T47D (cell line): Measurements from ENCODE around the gene CAMK2D.
A peak's percentile ranks its signal among the peaks of the same experiment; 100 is the strongest.

Experiments used
- DNase-seq, 2 experiments: peaks; one replicate each; pipeline versions ENCODE4 v3.0.0 to v3.0.0-alpha.2; 2011 to 2012; ENCODE audit warnings: low read depth in 1 of 2, low spot score in 1 of 2
- JUND ChIP-seq: IDR thresholded peaks from 2 replicates; pipeline ENCODE4 v1.6.1; 2012; ENCODE audit warnings: low read depth
- in situ Hi-C: cut with HindIII; loops from 2 replicates; pipeline ENCODE4 v1.10.0; 2016; ENCODE audit warnings: low sequenced_read_pairs, low pct_unique_long_range_greater_than_20kb

Gene CAMK2D

GRCh38 chr4:113565702-113566012, 195.9 kb downstream of the CAMK2D start:
- no peak for TF ChIP-seq JUND
- in situ Hi-C loops: no loop called here
- no peak for DNase-seq

- no peak for DNase-seq
- in situ Hi-C loops: no loop called here
- no peak for TF ChIP-seq JUND
Measured at GRCh38 chr4:113564493-113564892, 197.0 kb downstream of the CAMK2D start.

- DNase-seq: no peak
- in situ Hi-C loops: no loop called here
- no peak for TF ChIP-seq JUND
Measured at GRCh38 chr4:113563691-113564378, 197.7 kb downstream of the CAMK2D start.

GRCh38 chr4:113561758-113562157, 199.8 kb downstream of the CAMK2D start:
- in situ Hi-C loops: no loop called here
- no peak for DNase-seq

GRCh38 chr4:113561092-113561491, 200.4 kb downstream of the CAMK2D start:
- no peak for TF ChIP-seq JUND
- in situ Hi-C loops: no loop called here
- DNase-seq: no peak

More at GRCh38 chr4:113561758-113562157, 199.8 kb downstream of the CAMK2D start:
- TF ChIP-seq JUND: no peak

- TF ChIP-seq JUND: no peak
- in situ Hi-C loops: no loop called here
- no peak for DNase-seq
Measured at GRCh38 chr4:113560579-113560978, 201.0 kb downstream of the CAMK2D start.

- in situ Hi-C loops: no loop called here
- no peak for DNase-seq
- TF ChIP-seq JUND: no peak
Measured at GRCh38 chr4:113559947-113560346, 201.6 kb downstream of the CAMK2D start.

- TF ChIP-seq JUND: no peak
- in situ Hi-C loops: no loop called here
- peak in 1 of 2 experiments; percentile 6 for DNase-seq
Measured at GRCh38 chr4:113556382-113557134, 205.0 kb downstream of the CAMK2D start.

- no peak for DNase-seq
- TF ChIP-seq JUND: no peak
- in situ Hi-C loops: no loop called here
Measured at GRCh38 chr4:113555868-113556267, 205.7 kb downstream of the CAMK2D start.

- peak in 1 of 2 experiments; percentile 2 for DNase-seq
- TF ChIP-seq JUND: no peak
- in situ Hi-C loops: no loop called here
Measured at GRCh38 chr4:113553082-113553481, 208.5 kb downstream of the CAMK2D start.

GRCh38 chr4:113550510-113550909, 211.0 kb downstream of the CAMK2D start:
- no peak for DNase-seq
- TF ChIP-seq JUND: no peak
- in situ Hi-C loops: no loop called here

- in situ Hi-C loops: no loop called here
- TF ChIP-seq JUND: no peak
- no peak for DNase-seq
Measured at GRCh38 chr4:113548303-113548702, 213.2 kb downstream of the CAMK2D start.

GRCh38 chr4:113547487-113548042, 214.0 kb downstream of the CAMK2D start:
- DNase-seq: peak; percentile 7 to 81
- TF ChIP-seq JUND: no peak
- in situ Hi-C loops: no loop called here
